Ecto neural progenitor cell (in vitro differentiated cells): ENCODE results near the gene BCL2L2.

Experiments used
- DNase-seq: peaks from one replicate; pipeline ENCODE4 v3.0.0-alpha.2; 2018; ENCODE audit warnings: low spot score

The BCL2L2 gene

GRCh38 chr14:23355871-23356435 is 49.3 kb downstream of the BCL2L2 start:
- DNase-seq = peak; percentile 27

GRCh38 chr14:23356662-23357061 is 50.0 kb downstream of the BCL2L2 start:
- peak; percentile 19 for DNase-seq

- DNase-seq = peak; percentile 33
These were observed 50.6 kb downstream of the BCL2L2 start for GRCh38 chr14:23357261-23357660.

- DNase-seq = no peak
These were observed 51.4 kb downstream of the BCL2L2 start for GRCh38 chr14:23358042-23358441.

GRCh38 chr14:23358553-23359166 is 52.0 kb downstream of the BCL2L2 start:
- DNase-seq = peak; percentile 36

GRCh38 chr14:23359167-23359626 is 52.6 kb downstream of the BCL2L2 start:
- peak; percentile 40 for DNase-seq

GRCh38 chr14:23359722-23360447 is 53.3 kb downstream of the BCL2L2 start:
- no peak for DNase-seq

GRCh38 chr14:23360496-23360895 is 53.9 kb downstream of the BCL2L2 start:
- DNase-seq = no peak

- no peak for DNase-seq
These were observed 54.7 kb downstream of the BCL2L2 start for GRCh38 chr14:23361320-23361719.
